Natural killer cell (primary cell): ENCODE measurements around the gene NTM. TPM values are rescaled to one million over a fixed set of nuclear protein-coding genes. Genes with fewer than 3 reads are reported as not detected.

ENCODE experiments used
- ATAC-seq, 3 donors: fragments of 150-1000 bp in 2 of 3; fragments of 200-7000 bp in 1 of 3; cut with Tn5 transposase; 1 replicate in 1 of 3; 2 replicates in 2 of 3; pipeline ENCODE4 v1.10.0; 2021; ENCODE audit warnings: mild to moderate bottlenecking in 2 of 3, moderate library complexity in 2 of 3
- DNase-seq, 2 donors: peaks; one replicate each; pipeline versions ENCODE4 v3.0.0 to v3.0.0-alpha.2; 2013 to 2021; ENCODE audit warnings: mixed read lengths in 1 of 2
- H3K27ac ChIP-seq: one replicate; pipeline ENCODE4 v1.5.1; 2013; ENCODE audit warnings: mild to moderate bottlenecking, low read length
- H3K27me3 ChIP-seq: one replicate; pipeline ENCODE4 v1.6.1; 2013; ENCODE audit warnings: low read length; ENCODE audit not compliant: control insufficient read depth, insufficient read depth
- H3K36me3 ChIP-seq: one replicate; pipeline ENCODE4 v1.6.1; 2013; ENCODE audit warnings: low read length; ENCODE audit not compliant: control insufficient read depth, insufficient read depth
- H3K4me1 ChIP-seq: one replicate; pipeline ENCODE4 v1.6.1; 2013; ENCODE audit warnings: low read length; ENCODE audit not compliant: control insufficient read depth, insufficient read depth
- H3K4me3 ChIP-seq: one replicate; pipeline ENCODE4 v1.5.1; 2013; ENCODE audit warnings: low read length
- H3K9me3 ChIP-seq: one replicate; pipeline ENCODE4 v1.6.1; 2013; ENCODE audit warnings: low read length; ENCODE audit not compliant: control insufficient read depth, insufficient read depth
- H3K27ac Mint-ChIP-seq, 2 donors: one replicate each; pipeline ENCODE4 v1.8.0; 2022; ENCODE audit warnings: mild to moderate bottlenecking in 2 of 2, mixed read lengths in 2 of 2, moderate library complexity in 1 of 2
- H3K27me3 Mint-ChIP-seq, 2 donors: one replicate each; pipeline ENCODE4 v1.8.0; 2022; ENCODE audit warnings: low read depth in 2 of 2, mixed read lengths in 2 of 2
- H3K36me3 Mint-ChIP-seq: one replicate; pipeline ENCODE4 v1.8.0; 2022; ENCODE audit warnings: mixed read lengths
- H3K4me1 Mint-ChIP-seq, 2 donors: one replicate each; pipeline ENCODE4 v1.8.0; 2022; ENCODE audit warnings: mixed read lengths in 2 of 2
- H3K4me3 Mint-ChIP-seq: one replicate; pipeline ENCODE4 v1.8.0; 2022; ENCODE audit warnings: mild to moderate bottlenecking, moderate library complexity, mixed read lengths
- H3K9me3 Mint-ChIP-seq, 2 donors: one replicate each; pipeline ENCODE4 v1.8.0; 2022; ENCODE audit warnings: mixed read lengths in 2 of 2
- WGBS: methylation state at CpG from one replicate; pipeline ENCODE4 v1.1.7; 2013; ENCODE audit warnings: missing lambda C conversion rate; ENCODE audit not compliant: insufficient coverage; 5-methylcytosine and 5-hydroxymethylcytosine counted together
- intact Hi-C: fragments of 100-400 bp; cut with micrococcal nuclease; formaldehyde crosslinking; loops from one replicate; pipeline ENCODE4 v1.14.2; 2022
- total RNA-seq, 4 donors: library from RNA; stranded (reverse); fragments of 120-200 nt in 1 of 4; gene quantifications; one replicate each; pipeline versions ENCODE4 v1.2.3 to v1.2.4, GENCODE V29; 2013 to 2022
- TF ChIP-seq, protein P1 (sequence below): fragments of 200-600 bp; IDR thresholded peaks from one replicate; pipeline ENCODE4 v1.8.0; 2022; ENCODE audit warnings: antibody characterized with exemption

NTM gene
- total RNA-seq, 3 donors from 2014 or later (not counting 1 experiment from before 2014, with no cell fraction given): not detected

DNA sequence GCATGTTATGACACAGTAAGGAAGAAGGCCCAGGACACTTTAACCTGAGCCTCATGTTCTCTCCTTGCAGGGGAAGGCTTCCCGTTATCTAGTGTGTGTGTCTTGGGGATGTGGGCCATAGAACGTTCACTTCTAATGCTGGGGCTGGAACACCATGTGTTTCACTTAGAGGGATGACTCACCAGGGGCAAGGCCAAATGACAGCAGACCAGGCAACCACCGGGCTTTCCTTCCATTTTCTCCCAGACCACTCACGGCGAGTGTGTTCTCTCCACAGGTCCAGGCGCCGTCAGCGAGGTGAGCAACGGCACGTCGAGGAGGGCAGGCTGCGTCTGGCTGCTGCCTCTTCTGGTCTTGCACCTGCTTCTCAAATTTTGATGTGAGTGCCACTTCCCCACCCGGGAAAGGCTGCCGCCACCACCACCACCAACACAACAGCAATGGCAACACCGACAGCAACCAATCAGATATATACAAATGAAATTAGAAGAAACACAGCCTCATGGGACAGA lies 964.4 kb downstream of the NTM start:
- Mint-ChIP-seq H3K4me3 (no peak overlapping the region), H3K4me1 (no peaks in the 10 kb centered on the region), H3K9me3 (peaks cover 4 to 7% of the 10 kb centered on the region in 2 donors), H3K27ac (no peak overlapping the region), H3K36me3 (no peaks in the 10 kb centered on the region), H3K27me3 (no peaks in the 10 kb centered on the region)
- H3K27me3 ChIP-seq: no peaks in the 10 kb centered on the region
- intact Hi-C loops: no loop called here
- no peak overlapping the region for H3K4me3 ChIP-seq
- WGBS: 93% methylated on average over 13 of the region's 15 CpGs
- peaks cover 5% of the 10 kb centered on the region for H3K9me3 ChIP-seq
- DNase-seq: no peak
- H3K4me1 ChIP-seq: no peaks in the 10 kb centered on the region
- no peak overlapping the region for H3K27ac ChIP-seq
- no peak for ATAC-seq
- TF ChIP-seq, protein P1, sequence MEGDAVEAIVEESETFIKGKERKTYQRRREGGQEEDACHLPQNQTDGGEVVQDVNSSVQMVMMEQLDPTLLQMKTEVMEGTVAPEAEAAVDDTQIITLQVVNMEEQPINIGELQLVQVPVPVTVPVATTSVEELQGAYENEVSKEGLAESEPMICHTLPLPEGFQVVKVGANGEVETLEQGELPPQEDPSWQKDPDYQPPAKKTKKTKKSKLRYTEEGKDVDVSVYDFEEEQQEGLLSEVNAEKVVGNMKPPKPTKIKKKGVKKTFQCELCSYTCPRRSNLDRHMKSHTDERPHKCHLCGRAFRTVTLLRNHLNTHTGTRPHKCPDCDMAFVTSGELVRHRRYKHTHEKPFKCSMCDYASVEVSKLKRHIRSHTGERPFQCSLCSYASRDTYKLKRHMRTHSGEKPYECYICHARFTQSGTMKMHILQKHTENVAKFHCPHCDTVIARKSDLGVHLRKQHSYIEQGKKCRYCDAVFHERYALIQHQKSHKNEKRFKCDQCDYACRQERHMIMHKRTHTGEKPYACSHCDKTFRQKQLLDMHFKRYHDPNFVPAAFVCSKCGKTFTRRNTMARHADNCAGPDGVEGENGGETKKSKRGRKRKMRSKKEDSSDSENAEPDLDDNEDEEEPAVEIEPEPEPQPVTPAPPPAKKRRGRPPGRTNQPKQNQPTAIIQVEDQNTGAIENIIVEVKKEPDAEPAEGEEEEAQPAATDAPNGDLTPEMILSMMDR: no peak
- H3K36me3 ChIP-seq: no peaks in the 10 kb centered on the region

DNA sequence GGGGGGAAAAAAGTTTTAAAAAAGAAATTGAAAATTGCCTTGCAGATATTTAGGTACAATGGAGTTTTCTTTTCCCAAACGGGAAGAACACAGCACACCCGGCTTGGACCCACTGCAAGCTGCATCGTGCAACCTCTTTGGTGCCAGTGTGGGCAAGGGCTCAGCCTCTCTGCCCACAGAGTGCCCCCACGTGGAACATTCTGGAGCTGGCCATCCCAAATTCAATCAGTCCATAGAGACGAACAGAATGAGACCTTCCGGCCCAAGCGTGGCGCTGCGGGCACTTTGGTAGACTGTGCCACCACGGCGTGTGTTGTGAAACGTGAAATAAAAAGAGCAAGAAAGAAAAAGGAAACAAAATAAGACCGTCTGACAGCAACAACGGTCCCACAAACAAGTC lies 964.9 kb downstream of the NTM start:
- Mint-ChIP-seq H3K9me3 (peaks cover 4 to 5% of the 10 kb centered on the region in 2 donors), H3K4me3 (no peak overlapping the region), H3K36me3 (no peaks in the 10 kb centered on the region), H3K27me3 (no peaks in the 10 kb centered on the region), H3K27ac (no peak overlapping the region), H3K4me1 (no peaks in the 10 kb centered on the region)
- no peaks in the 10 kb centered on the region for H3K4me1 ChIP-seq
- no peak overlapping the region for H3K27ac ChIP-seq
- H3K27me3 ChIP-seq: no peaks in the 10 kb centered on the region
- 89% methylated on average over 14 of the region's 14 CpGs for WGBS
- no peak for DNase-seq
- H3K4me3 ChIP-seq: no peak overlapping the region
- TF ChIP-seq, protein P1: no peak
- intact Hi-C loops: no loop called here
- ATAC-seq: no peak
- no peaks in the 10 kb centered on the region for H3K9me3 ChIP-seq
- H3K36me3 ChIP-seq: no peaks in the 10 kb centered on the region

DNA sequence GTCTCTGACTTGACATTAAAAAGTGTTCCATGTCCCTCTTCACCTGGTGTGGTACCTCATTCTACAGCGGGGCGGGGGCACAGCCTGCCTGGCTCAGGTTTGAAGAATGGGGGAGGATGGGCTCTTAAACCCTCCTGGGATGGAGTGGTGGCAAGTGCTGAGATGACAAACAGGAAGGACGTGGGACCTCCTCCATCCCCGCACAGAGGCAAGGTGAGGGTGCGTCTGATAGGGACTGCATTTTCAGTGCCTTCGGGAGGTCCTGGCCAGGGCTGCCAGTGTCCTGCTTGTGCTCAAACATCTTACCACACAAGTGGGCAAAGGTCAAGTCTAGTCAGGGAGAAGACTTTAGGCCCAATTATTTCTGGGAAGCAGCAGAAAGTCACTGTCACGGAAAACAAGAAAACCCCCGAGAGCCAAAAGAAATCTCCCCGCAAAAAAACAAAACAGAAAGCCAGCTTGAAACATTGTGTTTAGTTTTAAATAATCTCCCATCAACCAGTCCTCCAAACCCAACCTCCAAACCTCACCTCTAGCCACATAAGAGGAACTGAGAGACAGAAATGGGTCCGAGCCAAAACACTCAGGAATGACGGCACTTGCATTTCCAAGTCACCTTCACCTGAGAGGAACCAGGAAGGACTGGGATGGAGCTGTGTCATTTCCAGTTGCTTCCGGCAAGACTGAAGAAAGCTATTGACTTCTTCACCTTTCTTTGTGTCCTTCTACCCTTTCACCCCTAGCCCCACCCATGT lies 966.5 kb downstream of the NTM start:
- Mint-ChIP-seq H3K4me1 (no peaks in the 10 kb centered on the region), H3K27me3 (no peaks in the 10 kb centered on the region), H3K4me3 (no peak overlapping the region), H3K9me3 (no peaks in the 10 kb centered on the region), H3K36me3 (no peaks in the 10 kb centered on the region), H3K27ac (no peak overlapping the region)
- Histone ChIP-seq H3K9me3 (no peaks in the 10 kb centered on the region), H3K36me3 (no peaks in the 10 kb centered on the region), H3K27me3 (no peaks in the 10 kb centered on the region), H3K27ac (no peak overlapping the region), H3K4me3 (no peak overlapping the region), H3K4me1 (no peaks in the 10 kb centered on the region)
- ATAC-seq: no peak
- no peak for DNase-seq
- WGBS: 82% methylated on average over 12 of the region's 12 CpGs
- intact Hi-C loops: no loop called here
- TF ChIP-seq, protein P1: no peak
